NOMO-1 (cell line): ENCODE results near the gene DMAC2.
"Not testable (repeated sequence)": the region's sequence is repeated elsewhere in the genome, so short reads cannot be mapped to it uniquely, and the experiment has no call there.

Experiments
- DNase-seq, 2 experiments: peaks; one replicate each; lab custom pipeline; 2025; ENCODE audit not compliant: unreplicated experiment in 2 of 2; lab: John Stamatoyannopoulos, UW

DMAC2 gene

DNA sequence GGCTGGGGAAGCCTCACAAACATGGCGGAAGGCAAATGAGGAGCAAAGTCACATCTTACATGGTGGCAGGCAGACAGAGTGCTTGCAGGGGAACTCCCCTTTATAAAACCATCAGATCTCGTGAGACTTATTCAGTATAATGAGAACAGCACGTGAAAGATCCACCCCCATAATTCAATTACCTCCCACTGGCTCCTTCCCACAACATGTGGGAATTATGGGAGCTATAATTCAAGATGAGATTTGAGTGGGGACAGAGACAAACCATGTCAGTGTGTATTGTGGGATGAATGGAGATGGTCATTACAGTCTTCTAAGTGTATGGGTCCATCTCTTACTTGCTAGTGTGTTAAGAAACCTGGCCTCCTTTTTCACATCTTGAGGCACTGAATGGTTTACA, 37.7 kb downstream of the DMAC2 start:
- DNase-seq = no peak

DNA sequence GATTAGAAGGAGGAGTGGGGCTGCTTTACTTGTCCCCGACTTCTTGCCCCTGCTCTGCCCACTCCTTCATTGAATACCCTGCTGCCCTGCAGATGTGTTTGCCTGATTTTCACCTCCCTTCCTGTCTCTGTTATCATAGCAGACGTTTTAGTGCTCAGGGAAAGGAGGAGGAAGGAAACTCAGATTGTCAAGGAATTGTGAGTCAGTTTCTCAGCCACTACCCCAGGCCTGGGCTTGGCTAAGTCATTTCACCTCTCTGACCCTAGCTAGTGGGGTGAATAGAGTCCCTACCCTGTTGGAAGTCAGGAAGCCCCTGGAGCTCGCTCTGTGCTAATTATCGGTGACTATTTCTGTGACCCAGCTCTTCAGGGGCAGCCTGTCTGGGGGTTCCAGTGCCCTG, 38.2 kb downstream of the DMAC2 start:
- DNase-seq = no peak

DNA sequence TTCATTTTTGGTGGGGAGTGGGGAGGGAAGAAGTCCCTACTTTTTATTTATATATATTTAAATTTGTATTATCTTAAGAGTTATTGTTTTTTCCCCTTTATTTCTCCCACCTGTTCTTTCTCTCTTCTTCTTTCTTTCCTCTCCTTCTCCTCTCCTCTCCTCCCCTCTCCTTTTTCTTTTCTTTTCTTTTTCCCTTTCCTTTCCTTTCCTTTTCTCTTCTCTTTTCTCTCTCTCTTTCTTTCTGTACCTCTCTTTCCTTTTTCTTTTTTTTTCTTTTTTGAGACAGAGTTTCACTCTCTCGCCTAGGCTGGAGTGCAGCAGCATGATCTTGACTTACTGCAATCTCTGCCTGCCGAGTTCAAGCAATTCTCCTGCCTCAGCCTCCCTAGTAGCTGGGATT, 40.2 kb downstream of the DMAC2 start:
- DNase-seq = no peak

DNA sequence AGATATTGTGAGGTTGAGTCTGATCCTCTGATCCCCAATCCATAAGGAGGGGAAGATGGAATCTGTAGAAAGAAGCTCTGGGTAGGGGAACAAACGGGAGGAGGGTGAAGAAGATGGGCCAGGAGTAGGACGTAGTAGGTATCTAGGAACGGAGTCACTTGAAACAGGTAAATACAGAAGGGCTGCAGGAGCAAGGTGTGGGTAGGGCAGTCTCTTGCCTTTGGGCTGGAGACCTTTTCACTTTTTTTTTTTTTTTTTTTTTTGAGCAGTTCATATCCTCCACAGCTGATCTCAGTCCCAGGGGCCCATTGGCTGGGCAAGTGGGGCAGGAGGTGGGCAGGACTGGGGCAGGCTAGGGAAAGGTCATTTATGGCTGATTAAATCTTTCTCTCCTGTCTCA, 40.6 kb downstream of the DMAC2 start:
- no peak for DNase-seq

DNA sequence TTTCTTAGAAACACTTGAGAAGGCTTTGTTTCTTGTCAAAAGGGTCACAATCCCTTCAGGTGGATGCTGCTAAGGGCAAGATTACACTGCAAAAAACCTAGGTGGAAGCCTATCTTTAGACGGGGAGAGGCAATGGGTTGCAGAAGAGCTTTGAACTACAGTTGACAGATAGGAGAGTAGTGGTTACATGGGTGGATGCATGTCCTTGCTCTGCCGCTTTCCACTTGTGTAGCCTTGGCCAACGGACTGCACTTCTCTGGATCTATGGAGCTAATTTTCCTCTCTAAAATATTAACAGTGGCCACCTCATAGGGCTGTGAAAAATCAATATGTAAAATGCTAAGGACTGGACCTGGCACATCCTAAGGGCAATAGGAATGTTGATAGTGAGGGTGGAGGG, 41.1 kb downstream of the DMAC2 start:
- DNase-seq = peak in 1 of 2 experiments; percentile 15

DNA sequence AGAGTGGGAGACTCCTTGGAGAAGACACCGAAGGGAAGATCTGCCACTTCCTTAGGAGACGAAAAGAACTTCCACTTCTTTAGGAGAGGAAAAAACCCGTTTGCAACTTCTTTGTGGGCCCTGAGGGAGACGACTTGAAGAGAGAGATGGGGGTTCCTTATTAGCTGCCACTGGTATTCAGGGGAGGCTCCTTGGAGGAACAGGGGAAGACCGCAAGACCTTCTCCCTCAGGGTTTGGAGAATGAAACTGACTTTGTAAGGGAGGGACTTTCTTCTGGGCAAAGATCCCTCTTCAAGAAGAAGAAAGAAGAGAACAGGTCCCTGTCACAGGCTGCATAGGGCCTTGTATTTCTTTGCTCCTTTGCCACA, 41.7 kb downstream of the DMAC2 start:
- peak in 1 of 2 experiments; percentile 41 for DNase-seq

DNA sequence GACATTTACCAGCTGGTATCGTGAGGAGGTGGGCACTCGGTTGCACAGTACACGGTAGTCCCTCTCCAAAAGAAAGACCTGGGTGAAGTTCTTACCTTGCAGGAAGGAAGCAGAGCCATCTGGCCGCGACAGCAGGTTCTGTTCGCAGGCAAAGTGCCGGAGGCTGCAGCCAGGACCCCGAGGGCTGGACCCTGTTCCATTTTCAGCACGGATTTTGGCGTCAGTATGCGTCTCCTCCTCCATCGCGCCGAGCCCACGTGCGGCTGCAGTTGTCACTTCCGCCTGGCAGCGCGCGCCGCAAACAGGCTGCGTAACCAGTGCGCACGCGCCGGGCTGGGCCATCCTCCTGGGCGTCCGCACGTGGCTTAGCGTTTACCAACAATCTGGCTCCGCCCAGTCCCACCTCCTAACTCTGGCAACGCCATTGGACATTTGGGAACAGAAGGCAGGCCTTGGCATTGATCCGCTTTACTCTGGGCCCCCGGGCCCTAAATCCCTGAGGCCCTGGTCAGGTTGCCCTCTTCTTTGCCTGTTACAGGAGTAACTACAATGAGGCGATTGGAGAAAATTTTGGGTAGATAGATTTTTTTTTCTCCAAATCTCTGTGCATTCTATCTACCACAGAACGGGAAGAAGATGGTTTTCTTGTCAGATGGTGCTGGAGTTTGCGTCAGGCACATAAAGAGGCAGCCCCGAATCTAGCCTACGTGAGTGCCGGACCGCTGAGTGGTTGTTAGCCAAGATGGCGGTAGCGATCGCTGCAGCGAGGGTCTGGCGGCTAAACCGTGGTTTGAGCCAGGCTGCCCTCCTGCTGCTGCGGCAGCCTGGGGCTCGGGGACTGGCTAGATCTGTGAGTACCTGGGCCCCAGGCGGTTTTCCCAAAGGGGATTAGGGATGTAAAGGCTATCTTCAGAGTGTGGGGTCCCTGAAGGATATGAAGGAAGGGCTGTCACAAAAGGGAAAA, 42.3 kb downstream of the DMAC2 start, which contains the start of the genes BCKDHA and EXOSC5:
BCKDHA (plus strand) TSS at position 733 of the 964 bp plus-strand sequence; CDS start at position 743, 10 bp downstream.
EXOSC5 (minus strand) TSS at position 274 of the 964 bp plus-strand sequence; CDS start at position 243, 31 bp downstream.
- DNase-seq = peak; percentile 99

DNA sequence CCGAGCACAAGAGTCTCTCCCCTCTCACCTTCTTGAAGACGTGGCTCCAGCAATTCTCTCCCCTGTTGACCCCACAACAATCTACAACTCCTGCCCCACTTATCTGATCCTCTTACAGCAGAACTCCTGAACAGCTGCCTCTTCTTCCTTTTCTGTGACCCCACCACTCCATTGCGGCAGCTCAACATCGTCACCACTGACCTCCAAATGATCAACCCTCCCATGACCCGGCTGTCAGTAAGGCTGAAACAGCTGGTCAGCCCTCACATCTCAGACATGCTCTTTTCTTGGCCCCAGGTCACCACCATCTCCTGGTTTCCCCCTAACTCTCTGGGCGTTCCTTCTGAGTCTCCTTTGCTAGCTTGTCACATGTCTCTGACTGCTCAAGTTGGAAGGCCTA, 44.4 kb downstream of the DMAC2 start:
- no peak for DNase-seq

DNA sequence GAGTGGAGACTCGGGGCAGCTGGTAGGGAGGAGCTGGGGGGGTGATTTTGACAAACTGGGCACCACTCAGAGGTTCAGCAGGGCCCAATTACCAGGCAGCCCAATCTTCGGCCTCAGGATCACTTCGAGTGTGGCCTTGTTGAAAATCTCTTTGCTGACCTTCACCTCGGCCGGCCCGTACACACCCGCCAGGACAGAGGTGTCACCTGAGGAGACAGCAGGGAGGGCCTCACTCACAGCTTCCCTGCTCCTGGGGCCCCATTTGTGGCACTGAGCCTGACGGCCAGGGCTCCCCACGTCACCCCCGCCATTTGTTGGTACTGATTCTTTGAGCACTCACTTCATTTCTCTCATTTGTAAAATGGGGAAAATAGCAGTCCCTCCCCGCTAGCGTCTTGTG, 46.9 kb downstream of the DMAC2 start:
- no peak for DNase-seq

DNA sequence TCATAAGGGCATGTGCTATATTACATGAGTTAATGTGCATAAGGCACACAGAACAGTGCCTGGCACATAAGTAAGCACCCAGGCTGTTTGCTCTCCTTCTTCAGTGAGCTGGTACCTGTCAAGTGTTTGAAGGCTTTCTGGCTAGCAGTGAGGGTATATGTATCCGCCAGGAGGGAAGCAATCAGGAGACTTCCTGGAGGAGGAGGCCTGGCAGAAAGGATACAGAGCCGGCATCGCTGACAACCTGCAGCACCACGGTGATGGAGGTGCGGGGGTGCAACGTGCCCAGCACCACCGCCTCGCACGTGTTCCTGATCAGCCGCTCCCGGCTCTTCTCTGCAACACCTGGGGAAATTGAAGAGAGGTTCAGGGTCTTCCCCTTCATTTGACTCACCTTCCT, 48.1 kb downstream of the DMAC2 start:
- DNase-seq = no peak

DNA sequence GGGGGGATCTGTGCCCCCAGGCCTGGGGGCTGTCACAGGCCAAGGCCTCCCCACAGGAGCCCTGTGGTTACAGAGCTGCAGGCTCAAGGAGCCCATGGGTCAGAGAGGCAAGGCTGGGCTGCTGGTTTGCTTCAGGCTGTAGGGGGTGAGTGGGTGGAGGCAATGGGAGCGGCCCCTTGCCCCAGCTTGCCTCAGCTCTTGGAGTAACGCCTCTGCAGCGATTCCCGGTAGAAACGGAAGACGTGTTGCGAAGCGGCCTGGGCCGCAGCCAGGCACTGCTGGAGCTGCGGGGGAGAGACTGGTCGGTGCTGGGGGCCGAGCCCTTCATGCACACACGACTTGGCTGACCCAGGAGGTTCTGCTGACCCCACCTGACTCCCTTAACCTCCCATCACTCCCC, 53.3 kb downstream of the DMAC2 start:
- no peak for DNase-seq

DNA sequence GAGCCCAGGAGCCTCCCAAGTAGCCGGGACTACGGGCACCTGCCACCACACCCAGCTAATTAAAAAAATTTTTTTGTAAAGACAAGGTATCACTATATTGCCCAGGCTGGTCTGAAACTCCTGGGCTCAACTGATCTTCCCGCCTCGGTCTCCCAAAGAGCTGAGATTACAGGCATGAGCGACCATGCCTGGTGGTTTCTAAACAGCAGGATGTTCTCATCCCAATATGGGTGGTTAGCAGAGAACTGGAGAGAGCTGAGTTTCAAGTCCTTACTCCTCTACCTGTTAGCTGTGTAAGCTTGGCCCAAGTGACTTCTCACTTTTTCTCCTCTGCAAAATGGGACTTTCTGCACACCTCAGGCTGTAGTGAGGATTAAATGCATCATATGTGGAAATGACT, 55.4 kb downstream of the DMAC2 start:
- DNase-seq = no peak

DNA sequence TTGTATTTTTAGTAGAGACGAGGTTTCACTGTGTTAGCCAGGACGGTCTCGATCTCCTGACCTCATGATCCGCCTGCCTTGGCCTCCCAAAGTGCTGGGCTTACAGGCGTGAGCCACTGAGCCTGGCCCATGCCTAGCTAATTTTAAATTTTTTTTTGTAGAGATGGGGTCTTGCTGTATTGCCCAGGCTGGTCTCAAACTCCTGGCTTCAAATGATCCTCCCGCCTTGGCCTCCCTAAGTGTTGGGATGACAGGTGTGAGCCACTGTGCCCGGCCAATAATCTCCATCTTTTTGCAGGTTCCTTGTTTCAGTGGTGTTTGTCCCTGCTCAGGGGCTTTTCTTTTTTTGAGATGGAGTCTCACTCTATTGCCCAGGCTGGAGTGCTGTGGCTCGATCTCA, 58.2 kb downstream of the DMAC2 start:
- not testable (repeated sequence) for DNase-seq
